ENCODE results near the gene ACAP1. TPM values are rescaled to one million over a fixed set of nuclear protein-coding genes. Genes with fewer than 3 reads are reported as not detected.

Gene ACAP1
- total and polyA plus RNA-seq, 4 donors: 1.1 to 7.4 (median 4.7) TPM

DNA sequence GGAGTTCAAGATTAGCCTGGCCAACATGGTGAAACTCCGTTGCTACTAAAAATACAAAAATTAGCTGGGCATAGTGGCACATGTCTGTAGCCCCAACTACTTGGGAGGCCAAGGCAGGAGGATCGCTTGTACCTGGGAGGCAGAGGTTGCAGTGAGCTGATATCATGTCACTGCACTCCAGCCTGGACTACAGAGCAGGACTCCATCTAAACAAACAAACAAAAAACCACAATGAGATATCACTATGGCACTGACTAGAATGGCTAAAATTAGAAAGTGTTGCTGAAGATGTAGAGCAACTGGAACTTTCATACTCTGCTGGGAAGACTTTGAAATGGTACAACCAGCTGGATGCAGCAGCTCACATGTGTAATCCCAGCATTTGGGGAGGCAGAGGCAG lies 38.0 kb downstream of the ACAP1 start:
- no peaks in the 10 kb centered on the region for H3K4me1 ChIP-seq (ENCODE audit: control insufficient read depth in 4 of 4, insufficient read depth in 4 of 4, low read length in 3 of 4)
- no peak overlapping the region for H3K4me3 ChIP-seq (ENCODE audit: low read depth in 1 of 3, low read length in 3 of 3)
- whole genome bisulfite sequencing: 89% methylated on average over 2 of the region's 2 CpGs
- no peak for TF ChIP-seq HNF4G (IDR thresholded peaks at IDR 0.05)
- TF ChIP-seq FOXA1 (IDR thresholded peaks at IDR 0.05): no peak
- no peak for TF ChIP-seq FOXA2 (IDR thresholded peaks at IDR 0.05)
- TF ChIP-seq, protein P1, sequence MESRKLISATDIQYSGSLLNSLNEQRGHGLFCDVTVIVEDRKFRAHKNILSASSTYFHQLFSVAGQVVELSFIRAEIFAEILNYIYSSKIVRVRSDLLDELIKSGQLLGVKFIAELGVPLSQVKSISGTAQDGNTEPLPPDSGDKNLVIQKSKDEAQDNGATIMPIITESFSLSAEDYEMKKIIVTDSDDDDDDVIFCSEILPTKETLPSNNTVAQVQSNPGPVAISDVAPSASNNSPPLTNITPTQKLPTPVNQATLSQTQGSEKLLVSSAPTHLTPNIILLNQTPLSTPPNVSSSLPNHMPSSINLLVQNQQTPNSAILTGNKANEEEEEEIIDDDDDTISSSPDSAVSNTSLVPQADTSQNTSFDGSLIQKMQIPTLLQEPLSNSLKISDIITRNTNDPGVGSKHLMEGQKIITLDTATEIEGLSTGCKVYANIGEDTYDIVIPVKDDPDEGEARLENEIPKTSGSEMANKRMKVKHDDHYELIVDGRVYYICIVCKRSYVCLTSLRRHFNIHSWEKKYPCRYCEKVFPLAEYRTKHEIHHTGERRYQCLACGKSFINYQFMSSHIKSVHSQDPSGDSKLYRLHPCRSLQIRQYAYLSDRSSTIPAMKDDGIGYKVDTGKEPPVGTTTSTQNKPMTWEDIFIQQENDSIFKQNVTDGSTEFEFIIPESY (IDR thresholded peaks at IDR 0.05): no peak
- TF ChIP-seq, protein P2, sequence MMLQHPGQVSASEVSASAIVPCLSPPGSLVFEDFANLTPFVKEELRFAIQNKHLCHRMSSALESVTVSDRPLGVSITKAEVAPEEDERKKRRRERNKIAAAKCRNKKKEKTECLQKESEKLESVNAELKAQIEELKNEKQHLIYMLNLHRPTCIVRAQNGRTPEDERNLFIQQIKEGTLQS (IDR thresholded peaks at IDR 0.05): no peak
- TF ChIP-seq RXRA (IDR thresholded peaks at IDR 0.05): no peak
- TF ChIP-seq SP1 (IDR thresholded peaks at IDR 0.05): no peak
- TF ChIP-seq, protein P3, sequence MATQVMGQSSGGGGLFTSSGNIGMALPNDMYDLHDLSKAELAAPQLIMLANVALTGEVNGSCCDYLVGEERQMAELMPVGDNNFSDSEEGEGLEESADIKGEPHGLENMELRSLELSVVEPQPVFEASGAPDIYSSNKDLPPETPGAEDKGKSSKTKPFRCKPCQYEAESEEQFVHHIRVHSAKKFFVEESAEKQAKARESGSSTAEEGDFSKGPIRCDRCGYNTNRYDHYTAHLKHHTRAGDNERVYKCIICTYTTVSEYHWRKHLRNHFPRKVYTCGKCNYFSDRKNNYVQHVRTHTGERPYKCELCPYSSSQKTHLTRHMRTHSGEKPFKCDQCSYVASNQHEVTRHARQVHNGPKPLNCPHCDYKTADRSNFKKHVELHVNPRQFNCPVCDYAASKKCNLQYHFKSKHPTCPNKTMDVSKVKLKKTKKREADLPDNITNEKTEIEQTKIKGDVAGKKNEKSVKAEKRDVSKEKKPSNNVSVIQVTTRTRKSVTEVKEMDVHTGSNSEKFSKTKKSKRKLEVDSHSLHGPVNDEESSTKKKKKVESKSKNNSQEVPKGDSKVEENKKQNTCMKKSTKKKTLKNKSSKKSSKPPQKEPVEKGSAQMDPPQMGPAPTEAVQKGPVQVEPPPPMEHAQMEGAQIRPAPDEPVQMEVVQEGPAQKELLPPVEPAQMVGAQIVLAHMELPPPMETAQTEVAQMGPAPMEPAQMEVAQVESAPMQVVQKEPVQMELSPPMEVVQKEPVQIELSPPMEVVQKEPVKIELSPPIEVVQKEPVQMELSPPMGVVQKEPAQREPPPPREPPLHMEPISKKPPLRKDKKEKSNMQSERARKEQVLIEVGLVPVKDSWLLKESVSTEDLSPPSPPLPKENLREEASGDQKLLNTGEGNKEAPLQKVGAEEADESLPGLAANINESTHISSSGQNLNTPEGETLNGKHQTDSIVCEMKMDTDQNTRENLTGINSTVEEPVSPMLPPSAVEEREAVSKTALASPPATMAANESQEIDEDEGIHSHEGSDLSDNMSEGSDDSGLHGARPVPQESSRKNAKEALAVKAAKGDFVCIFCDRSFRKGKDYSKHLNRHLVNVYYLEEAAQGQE (IDR thresholded peaks at IDR 0.05): no peak
- TF ChIP-seq JUND (IDR thresholded peaks at IDR 0.05): no peak
- TF ChIP-seq GABPA (IDR thresholded peaks at IDR 0.05 in 1 of 2, conservative IDR thresholded peaks at IDR 0.05 in 1 of 2): no peak
- TF ChIP-seq TAF1 (conservative IDR thresholded peaks at IDR 0.05): no peak
- TF ChIP-seq HNF4A (conservative IDR thresholded peaks at IDR 0.05): no peak
- TF ChIP-seq NR2F2 (IDR thresholded peaks at IDR 0.05): no peak
- no peaks in the 10 kb centered on the region for H3K36me3 ChIP-seq (ENCODE audit: control insufficient read depth in 4 of 4, insufficient read depth in 3 of 4, low read depth in 1 of 4, low read length in 3 of 4)
- no peaks in the 10 kb centered on the region for H3K9me3 ChIP-seq (ENCODE audit: control insufficient read depth in 4 of 4, low read length in 3 of 4)
- H3K27ac ChIP-seq (ENCODE audit: low read depth in 1 of 2, low read length in 2 of 2): no peak overlapping the region
- H3K9ac ChIP-seq (ENCODE audit: low read depth in 1 of 2, low read length in 2 of 2): no peak overlapping the region
- DNase-seq (ENCODE audit: low spot score): no peak
- no peaks in the 10 kb centered on the region for H3K27me3 ChIP-seq (ENCODE audit: control insufficient read depth in 4 of 4, insufficient read depth in 4 of 4, low read length in 3 of 4)

DNA sequence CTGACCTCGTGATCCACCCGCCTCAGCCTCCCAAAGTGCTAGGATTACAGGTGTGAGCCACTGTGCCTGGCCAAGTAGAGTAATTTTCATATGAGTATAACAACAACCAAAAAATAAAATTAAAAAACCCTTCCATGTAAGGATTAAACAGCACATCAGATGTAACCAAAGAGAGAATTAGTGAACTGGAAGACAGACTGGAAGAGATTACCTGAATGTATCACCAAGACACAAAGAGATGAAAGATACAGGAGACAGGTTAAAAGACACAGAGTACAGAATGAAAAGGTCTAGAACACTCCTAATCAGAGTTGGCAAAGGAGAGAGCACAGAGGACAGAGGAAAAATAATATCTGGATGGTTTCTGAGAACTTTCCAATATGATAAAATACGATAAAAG lies 42.8 kb downstream of the ACAP1 start:
- H3K4me1 ChIP-seq (ENCODE audit: control insufficient read depth in 4 of 4, insufficient read depth in 4 of 4, low read length in 3 of 4): peaks cover 6 to 18% (median 12%) of the 10 kb centered on the region in 4 donors
- peaks cover 0 to 3% (median 0%) of the 10 kb centered on the region in 4 donors for H3K27me3 ChIP-seq (ENCODE audit: control insufficient read depth in 4 of 4, insufficient read depth in 4 of 4, low read length in 3 of 4)
- TF ChIP-seq SP1 (IDR thresholded peaks at IDR 0.05) (no peak), TAF1 (conservative IDR thresholded peaks at IDR 0.05) (no peak), YY1 (IDR thresholded peaks at IDR 0.05) (no peak), JUND (IDR thresholded peaks at IDR 0.05) (no peak), NR2F2 (IDR thresholded peaks at IDR 0.05) (no peak), HNF4A (conservative IDR thresholded peaks at IDR 0.05) (no peak), GABPA (IDR thresholded peaks at IDR 0.05 in 1 of 2, conservative IDR thresholded peaks at IDR 0.05 in 1 of 2) (no peak), RAD21 (IDR thresholded peaks at IDR 0.05) (no peak), FOXA1 (IDR thresholded peaks at IDR 0.05) (no peak), HNF4G (IDR thresholded peaks at IDR 0.05) (no peak)
- TF ChIP-seq, protein P3 (IDR thresholded peaks at IDR 0.05): no peak
- TF ChIP-seq, protein P2 (IDR thresholded peaks at IDR 0.05): no peak
- TF ChIP-seq, protein P4, sequence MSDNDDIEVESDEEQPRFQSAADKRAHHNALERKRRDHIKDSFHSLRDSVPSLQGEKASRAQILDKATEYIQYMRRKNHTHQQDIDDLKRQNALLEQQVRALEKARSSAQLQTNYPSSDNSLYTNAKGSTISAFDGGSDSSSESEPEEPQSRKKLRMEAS (IDR thresholded peaks at IDR 0.05): no peak
- TF ChIP-seq, protein P5, sequence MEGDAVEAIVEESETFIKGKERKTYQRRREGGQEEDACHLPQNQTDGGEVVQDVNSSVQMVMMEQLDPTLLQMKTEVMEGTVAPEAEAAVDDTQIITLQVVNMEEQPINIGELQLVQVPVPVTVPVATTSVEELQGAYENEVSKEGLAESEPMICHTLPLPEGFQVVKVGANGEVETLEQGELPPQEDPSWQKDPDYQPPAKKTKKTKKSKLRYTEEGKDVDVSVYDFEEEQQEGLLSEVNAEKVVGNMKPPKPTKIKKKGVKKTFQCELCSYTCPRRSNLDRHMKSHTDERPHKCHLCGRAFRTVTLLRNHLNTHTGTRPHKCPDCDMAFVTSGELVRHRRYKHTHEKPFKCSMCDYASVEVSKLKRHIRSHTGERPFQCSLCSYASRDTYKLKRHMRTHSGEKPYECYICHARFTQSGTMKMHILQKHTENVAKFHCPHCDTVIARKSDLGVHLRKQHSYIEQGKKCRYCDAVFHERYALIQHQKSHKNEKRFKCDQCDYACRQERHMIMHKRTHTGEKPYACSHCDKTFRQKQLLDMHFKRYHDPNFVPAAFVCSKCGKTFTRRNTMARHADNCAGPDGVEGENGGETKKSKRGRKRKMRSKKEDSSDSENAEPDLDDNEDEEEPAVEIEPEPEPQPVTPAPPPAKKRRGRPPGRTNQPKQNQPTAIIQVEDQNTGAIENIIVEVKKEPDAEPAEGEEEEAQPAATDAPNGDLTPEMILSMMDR (IDR thresholded peaks at IDR 0.05; ENCODE audit: low read depth, low read length, missing input control): no peak
- no peaks in the 10 kb centered on the region for H3K36me3 ChIP-seq (ENCODE audit: control insufficient read depth in 4 of 4, insufficient read depth in 3 of 4, low read depth in 1 of 4, low read length in 3 of 4)
- 91% methylated on average over 3 of the region's 3 CpGs for WGBS
- no peaks in the 10 kb centered on the region for H3K9me3 ChIP-seq (ENCODE audit: control insufficient read depth in 4 of 4, low read length in 3 of 4)
- H3K9ac ChIP-seq (ENCODE audit: low read depth in 1 of 2, low read length in 2 of 2): no peak overlapping the region
- DNase-seq (ENCODE audit: low spot score): no peak
- H3K27ac ChIP-seq (ENCODE audit: low read depth in 1 of 2, low read length in 2 of 2): no peak overlapping the region
- H3K4me3 ChIP-seq (ENCODE audit: low read depth in 1 of 3, low read length in 3 of 3): no peak overlapping the region
